DND-41 (cell line): Measurements from ENCODE around the gene AP2A2.

Experiments
- ATAC-seq: fragments of 200-7000 bp; cut with Tn5 transposase; 3 replicates; pipeline ENCODE4 v1.9.1; 2021; ENCODE audit warnings: low read depth; ENCODE audit not compliant: insufficient read depth
- DNase-seq: peaks from one replicate; pipeline ENCODE4 v3.0.0-alpha.2; 2020
- H2AFZ ChIP-seq: 2 replicates; pipeline ENCODE4 v1.6.0; 2012; ENCODE audit warnings: low read depth, low read length
- H3K27ac ChIP-seq: 2 replicates; pipeline ENCODE4 v1.5.1; 2012; ENCODE audit warnings: low read length, inconsistent platforms
- H3K27me3 ChIP-seq: fragments of 200-600 bp; sonication (generic); 2 replicates; pipeline ENCODE4 v1.6.0; 2012; ENCODE audit warnings: low read length, mild to moderate bottlenecking, inconsistent platforms; ENCODE audit not compliant: insufficient read depth, poor library complexity
- H3K36me3 ChIP-seq: 2 replicates; pipeline ENCODE4 v1.5.1; 2012; ENCODE audit warnings: low read length, inconsistent platforms; ENCODE audit not compliant: insufficient read depth
- H3K4me1 ChIP-seq: 2 replicates; pipeline ENCODE4 v1.5.1; 2012; ENCODE audit warnings: mild to moderate bottlenecking, low read length; ENCODE audit not compliant: insufficient read depth
- H3K4me2 ChIP-seq: 2 replicates; pipeline ENCODE4 v1.6.0; 2012; ENCODE audit warnings: mild to moderate bottlenecking, moderate library complexity, low read length, inconsistent platforms; ENCODE audit not compliant: insufficient read depth
- H3K4me3 ChIP-seq, 2 experiments: fragments of 200-600 bp in 1 of 2; shearing (Covaris generic) in 1 of 2; 2 replicates each; pipeline ENCODE4 v1.5.1; 2012 to 2016; ENCODE audit warnings: inconsistent platforms in 2 of 2, low read length in 2 of 2, mild to moderate bottlenecking in 2 of 2, low read depth in 1 of 2, moderate library complexity in 1 of 2
- H3K79me2 ChIP-seq: 2 replicates; pipeline ENCODE4 v1.6.0; 2012; ENCODE audit warnings: low read length, inconsistent platforms; ENCODE audit not compliant: insufficient read depth
- H3K9ac ChIP-seq: 2 replicates; pipeline ENCODE4 v1.6.0; 2012; ENCODE audit warnings: low read depth, mild to moderate bottlenecking, inconsistent platforms, low read length, moderate library complexity
- H3K9me3 ChIP-seq: 2 replicates; pipeline ENCODE4 v1.5.1; 2012; ENCODE audit warnings: low read length, moderate library complexity, mild to moderate bottlenecking, inconsistent platforms; ENCODE audit not compliant: insufficient read depth, severe bottlenecking
- H4K20me1 ChIP-seq: 2 replicates; pipeline ENCODE4 v1.6.0; 2012; ENCODE audit warnings: low read length; ENCODE audit not compliant: insufficient read depth
- EZH2 ChIP-seq: IDR thresholded peaks from 3 replicates; pipeline ENCODE4 v1.6.1; 2012; ENCODE audit warnings: borderline replicate concordance, low read depth, mild to moderate bottlenecking, moderate library complexity, low read length, inconsistent platforms; ENCODE audit not compliant: severe bottlenecking
- TF ChIP-seq, protein P1 (sequence below): IDR thresholded peaks from 2 replicates; pipeline ENCODE4 v1.5.1; 2012; ENCODE audit warnings: borderline replicate concordance, low read length, moderate library complexity, mild to moderate bottlenecking; ENCODE audit not compliant: poor library complexity, severe bottlenecking; ENCODE audit errors: extremely low read depth

Gene AP2A2

DNA sequence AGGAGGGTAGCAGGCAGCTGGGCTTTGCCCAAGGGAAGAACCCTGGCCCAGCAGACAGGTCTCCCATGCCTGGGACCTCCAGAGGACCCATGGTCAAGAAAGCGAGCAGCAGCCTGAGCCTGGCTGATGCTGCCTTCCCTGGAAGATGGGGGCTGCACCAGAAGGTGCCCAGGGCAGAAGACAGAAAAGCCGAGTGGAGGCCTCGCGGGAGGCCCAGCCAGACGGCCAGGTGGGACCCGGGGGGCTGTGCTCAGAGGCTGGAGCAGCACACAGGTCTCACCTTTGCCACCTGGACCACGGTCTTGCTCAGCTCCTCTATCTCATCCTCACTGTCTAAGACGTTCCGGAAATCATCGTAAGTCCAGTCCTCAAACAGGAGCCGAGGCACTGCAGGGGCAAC lies 25.9 kb upstream of the AP2A2 start:
- H3K4me1 ChIP-seq: no peaks in the 10 kb centered on the region
- peaks cover 2% of the 10 kb centered on the region for H3K79me2 ChIP-seq
- no peaks in the 10 kb centered on the region for H3K9me3 ChIP-seq
- no peak overlapping the region for H3K9ac ChIP-seq
- no peak for TF ChIP-seq EZH2
- TF ChIP-seq, protein P1, sequence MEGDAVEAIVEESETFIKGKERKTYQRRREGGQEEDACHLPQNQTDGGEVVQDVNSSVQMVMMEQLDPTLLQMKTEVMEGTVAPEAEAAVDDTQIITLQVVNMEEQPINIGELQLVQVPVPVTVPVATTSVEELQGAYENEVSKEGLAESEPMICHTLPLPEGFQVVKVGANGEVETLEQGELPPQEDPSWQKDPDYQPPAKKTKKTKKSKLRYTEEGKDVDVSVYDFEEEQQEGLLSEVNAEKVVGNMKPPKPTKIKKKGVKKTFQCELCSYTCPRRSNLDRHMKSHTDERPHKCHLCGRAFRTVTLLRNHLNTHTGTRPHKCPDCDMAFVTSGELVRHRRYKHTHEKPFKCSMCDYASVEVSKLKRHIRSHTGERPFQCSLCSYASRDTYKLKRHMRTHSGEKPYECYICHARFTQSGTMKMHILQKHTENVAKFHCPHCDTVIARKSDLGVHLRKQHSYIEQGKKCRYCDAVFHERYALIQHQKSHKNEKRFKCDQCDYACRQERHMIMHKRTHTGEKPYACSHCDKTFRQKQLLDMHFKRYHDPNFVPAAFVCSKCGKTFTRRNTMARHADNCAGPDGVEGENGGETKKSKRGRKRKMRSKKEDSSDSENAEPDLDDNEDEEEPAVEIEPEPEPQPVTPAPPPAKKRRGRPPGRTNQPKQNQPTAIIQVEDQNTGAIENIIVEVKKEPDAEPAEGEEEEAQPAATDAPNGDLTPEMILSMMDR: no peak
- no peaks in the 10 kb centered on the region for H3K27me3 ChIP-seq
- H3K4me2 ChIP-seq: no peak overlapping the region
- H2AFZ ChIP-seq: no peak overlapping the region
- DNase-seq (no peak), ATAC-seq (no peak)
- H3K27ac ChIP-seq: no peak overlapping the region
- peaks cover 72% of the 10 kb centered on the region for H3K36me3 ChIP-seq
- peaks cover 30% of the 10 kb centered on the region for H4K20me1 ChIP-seq
- H3K4me3 ChIP-seq: no peak overlapping the region

DNA sequence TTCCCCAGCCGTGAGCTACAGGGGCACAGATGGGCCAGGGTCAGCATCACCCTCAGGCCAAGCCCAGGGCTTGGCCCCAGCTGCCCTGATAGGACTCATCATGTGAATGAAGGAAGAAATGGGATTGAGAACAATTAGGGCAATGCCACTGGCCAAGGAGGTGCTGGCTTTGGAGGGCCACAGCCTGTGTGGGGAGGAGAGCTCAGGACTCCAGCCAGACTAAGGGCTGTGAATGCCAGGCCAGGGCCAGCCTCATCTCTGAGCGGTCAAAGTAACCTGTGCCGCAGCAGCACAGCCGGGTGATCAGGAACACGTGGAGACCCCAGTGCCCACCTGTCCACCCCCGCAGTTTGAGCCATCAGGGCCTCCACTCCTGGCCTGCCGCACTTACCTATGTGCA lies 25.1 kb upstream of the AP2A2 start:
- Histone ChIP-seq H4K20me1 (peaks cover 34% of the 10 kb centered on the region), H3K27ac (no peak overlapping the region), H3K9me3 (no peaks in the 10 kb centered on the region), H3K4me1 (no peaks in the 10 kb centered on the region), H3K9ac (no peak overlapping the region), H3K36me3 (peaks cover 76% of the 10 kb centered on the region), H3K4me3 (no peak overlapping the region), H2AFZ (no peak overlapping the region), H3K79me2 (peaks cover 5% of the 10 kb centered on the region), H3K4me2 (no peak overlapping the region), H3K27me3 (no peaks in the 10 kb centered on the region)
- TF ChIP-seq EZH2: no peak
- DNase-seq (no peak), ATAC-seq (no peak)

DNA sequence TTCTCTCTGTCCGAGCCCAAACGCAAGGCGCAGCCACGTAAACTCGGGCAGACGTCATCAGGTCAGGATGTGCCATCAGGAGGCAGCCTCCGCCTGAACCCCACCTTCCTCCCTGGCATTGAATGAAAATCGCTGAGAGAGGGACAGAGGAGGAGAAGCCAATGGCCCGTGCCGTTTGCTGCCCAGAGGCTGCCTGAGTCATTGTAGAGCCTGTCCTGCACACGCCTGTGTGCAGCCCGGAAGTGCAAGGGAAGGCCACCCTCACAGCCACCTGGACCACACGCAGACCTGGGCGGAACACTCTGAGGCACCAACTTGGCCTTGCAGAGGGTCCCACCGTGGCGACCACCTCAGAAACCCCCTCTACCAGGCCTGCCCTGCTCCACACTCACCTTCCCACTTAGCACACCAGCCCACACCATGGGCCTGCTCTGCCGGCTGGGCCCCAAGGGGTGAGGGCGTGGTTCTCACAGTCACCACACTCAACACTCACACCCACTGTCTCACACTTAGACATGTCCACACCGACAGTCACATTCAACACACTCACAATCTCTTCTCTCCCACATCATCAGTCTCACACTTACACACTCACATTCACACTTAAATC lies 24.1 kb upstream of the AP2A2 start:
- Histone ChIP-seq H3K4me3 (no peak overlapping the region), H3K79me2 (peaks cover 15% of the 10 kb centered on the region), H3K27ac (no peak overlapping the region), H4K20me1 (peaks cover 37% of the 10 kb centered on the region), H3K9ac (no peak overlapping the region), H3K36me3 (peaks cover 79% of the 10 kb centered on the region), H3K27me3 (no peaks in the 10 kb centered on the region), H3K4me2 (no peak overlapping the region), H2AFZ (no peak overlapping the region), H3K4me1 (no peaks in the 10 kb centered on the region), H3K9me3 (no peaks in the 10 kb centered on the region)
- TF ChIP-seq, protein P1: no peak
- no peak for TF ChIP-seq EZH2
- DNase-seq: no peak
- ATAC-seq: no peak

DNA sequence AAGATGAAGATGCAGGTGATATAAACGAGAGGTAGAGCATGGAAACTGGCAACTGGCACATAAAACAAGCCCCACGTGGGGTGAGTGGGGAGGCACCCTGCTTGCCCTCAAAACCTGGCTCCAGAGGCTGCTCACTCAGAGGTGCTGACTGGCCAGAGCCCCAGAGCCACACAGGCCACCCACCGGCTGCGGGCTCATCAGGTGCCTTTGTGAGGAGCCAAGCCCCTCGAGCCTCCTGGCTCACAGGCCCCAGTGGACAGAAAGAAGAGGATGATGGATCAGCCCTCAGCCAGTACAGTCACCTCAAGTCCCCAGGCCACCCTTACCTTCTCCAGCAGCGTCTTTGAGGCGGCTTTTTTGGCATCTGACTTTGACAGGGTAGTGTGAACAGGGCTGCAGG lies 21.3 kb upstream of the AP2A2 start:
- DNase-seq (no peak), ATAC-seq (no peak)
- H3K9ac ChIP-seq: no peak overlapping the region
- H3K27me3 ChIP-seq: no peaks in the 10 kb centered on the region
- no peak overlapping the region for H3K27ac ChIP-seq
- H3K9me3 ChIP-seq: no peaks in the 10 kb centered on the region
- H3K4me1 ChIP-seq: peaks cover 12% of the 10 kb centered on the region
- H2AFZ ChIP-seq: no peak overlapping the region
- no peak overlapping the region for H3K4me3 ChIP-seq
- peaks cover 53% of the 10 kb centered on the region for H4K20me1 ChIP-seq
- H3K36me3 ChIP-seq: peaks cover 75% of the 10 kb centered on the region
- no peak overlapping the region for H3K4me2 ChIP-seq
- TF ChIP-seq, protein P1: no peak
- TF ChIP-seq EZH2: no peak
- peaks cover 42% of the 10 kb centered on the region for H3K79me2 ChIP-seq
